Large intestine (tissue), 3 donors: ENCODE data around the gene ANXA3. TPM values are rescaled to one million over a fixed set of nuclear protein-coding genes. Genes with fewer than 3 reads are reported as not detected.

ENCODE experiments used
- DNase-seq, 2 donors: peaks; one replicate each; pipeline versions ENCODE4 v3.0.0 to v3.0.0-alpha.2; 2013
- H3K27ac ChIP-seq: one replicate; pipeline ENCODE4 v1.5.1; 2013; ENCODE audit warnings: low read length
- H3K27me3 ChIP-seq: 2 replicates; pipeline ENCODE4 v1.6.1; 2013; ENCODE audit warnings: low read length; ENCODE audit not compliant: control insufficient read depth, insufficient read depth
- H3K36me3 ChIP-seq: 2 replicates; pipeline ENCODE4 v1.6.1; 2013; ENCODE audit warnings: low read length; ENCODE audit not compliant: control insufficient read depth, insufficient read depth
- H3K4me1 ChIP-seq: one replicate; pipeline ENCODE4 v1.6.1; 2013; ENCODE audit warnings: low read length; ENCODE audit not compliant: control insufficient read depth, insufficient read depth
- H3K4me3 ChIP-seq: one replicate; pipeline ENCODE4 v1.5.1; 2013; ENCODE audit warnings: low read length
- H3K9me3 ChIP-seq: one replicate; pipeline ENCODE4 v1.6.1; 2013; ENCODE audit warnings: mild to moderate bottlenecking, low read depth, low read length, moderate library complexity; ENCODE audit not compliant: control insufficient read depth
- WGBS: methylation state at CpG from one replicate; pipeline ENCODE4 v1.1.5; 2013; ENCODE audit warnings: low lambda C conversion rate; ENCODE audit not compliant: insufficient coverage; 5-methylcytosine and 5-hydroxymethylcytosine counted together
- polyA plus RNA-seq: library from polyadenylated mRNA; unstranded; fragments of 120-200 nt; gene quantifications from one replicate; pipeline ENCODE4 v1.2.1, GENCODE V29; 2013

Gene ANXA3
- polyA plus RNA-seq, 1 donor: 81.3 TPM

DNA sequence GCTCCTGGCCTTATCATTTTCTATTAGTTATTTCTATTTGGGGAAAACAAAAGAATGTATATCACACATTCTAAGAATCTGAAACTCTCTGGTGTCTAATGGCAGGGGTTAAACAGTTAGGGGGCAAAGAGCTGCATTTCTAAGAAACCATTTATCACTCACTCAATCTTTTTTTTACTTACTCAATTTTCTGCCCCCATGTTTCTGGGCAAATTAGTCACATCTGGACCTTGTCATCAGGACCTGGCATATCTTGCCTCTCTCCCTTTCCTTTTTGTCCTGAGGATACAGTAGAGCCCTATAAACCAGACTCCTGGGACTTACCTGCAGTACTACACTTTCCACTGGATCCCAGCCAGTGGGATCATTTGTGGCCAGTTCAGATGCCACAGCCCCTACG lies 89.1 kb downstream of the ANXA3 start:
- Histone ChIP-seq H3K27ac (no peak overlapping the region), H3K9me3 (no peaks in the 10 kb centered on the region), H3K36me3 (no peaks in the 10 kb centered on the region), H3K4me3 (no peak overlapping the region), H3K27me3 (no peaks in the 10 kb centered on the region), H3K4me1 (peaks cover 18% of the 10 kb centered on the region)
- WGBS: no CpG with 5 or more reads among the region's 1 CpG
- no peak for DNase-seq

DNA sequence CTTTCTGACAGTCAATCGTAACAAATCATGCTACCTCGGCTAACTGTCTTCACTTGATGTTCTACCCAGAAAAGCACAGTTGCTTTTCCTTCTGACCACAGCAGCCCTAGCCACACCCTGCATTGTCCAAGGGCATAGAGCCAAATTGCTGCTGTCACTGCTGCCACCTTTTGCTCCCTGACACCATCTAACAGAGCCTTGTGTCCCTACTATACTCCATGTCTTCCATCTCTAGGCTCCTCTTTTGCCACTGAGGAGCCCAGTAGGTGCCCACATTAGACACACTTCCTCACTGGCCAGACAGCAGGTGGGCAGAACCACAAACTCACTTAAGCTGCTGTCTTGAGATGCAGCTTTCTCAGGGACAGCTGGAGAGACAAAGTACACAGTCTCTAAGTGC lies 91.4 kb downstream of the ANXA3 start:
- H3K27me3 ChIP-seq: no peaks in the 10 kb centered on the region
- H3K36me3 ChIP-seq: no peaks in the 10 kb centered on the region
- DNase-seq: no peak
- no peak overlapping the region for H3K27ac ChIP-seq
- no peak overlapping the region for H3K4me3 ChIP-seq
- H3K9me3 ChIP-seq: no peaks in the 10 kb centered on the region
- H3K4me1 ChIP-seq: peaks cover 27% of the 10 kb centered on the region
- WGBS: no CpG with 5 or more reads among the region's 2 CpGs

DNA sequence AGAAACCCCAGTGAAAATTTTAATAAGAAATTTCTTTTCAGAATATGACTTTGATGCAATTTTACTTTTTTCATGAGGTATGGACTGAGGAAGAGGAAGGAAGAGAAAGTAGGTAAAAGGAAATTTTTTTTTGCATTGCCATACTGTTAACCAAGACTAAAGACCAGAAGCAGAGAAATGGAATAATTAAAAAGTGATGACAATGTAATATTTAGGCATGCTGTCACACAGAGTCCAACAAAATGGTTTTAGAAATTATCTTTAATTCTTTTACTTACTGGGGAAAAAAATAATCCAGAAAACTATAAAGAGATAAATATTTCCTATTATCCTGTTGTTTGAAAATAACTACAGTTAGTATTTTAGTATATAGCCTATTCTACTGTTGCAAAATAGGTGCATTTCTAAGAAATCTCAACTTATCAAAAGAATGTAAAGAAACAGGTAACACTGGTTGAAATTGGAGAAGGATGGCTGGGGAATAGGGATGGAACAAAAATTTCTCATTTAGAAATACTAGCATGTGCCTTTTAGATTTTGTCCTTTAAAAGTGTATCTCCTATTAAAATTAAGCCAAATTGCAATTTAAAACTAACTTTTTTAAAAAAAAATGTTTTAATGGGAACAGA lies 92.6 kb downstream of the ANXA3 start:
- H3K27me3 ChIP-seq: no peaks in the 10 kb centered on the region
- no peak overlapping the region for H3K4me3 ChIP-seq
- H3K27ac ChIP-seq: no peak overlapping the region
- H3K9me3 ChIP-seq: no peaks in the 10 kb centered on the region
- no peak for DNase-seq
- H3K36me3 ChIP-seq: no peaks in the 10 kb centered on the region
- peaks cover 27% of the 10 kb centered on the region for H3K4me1 ChIP-seq

DNA sequence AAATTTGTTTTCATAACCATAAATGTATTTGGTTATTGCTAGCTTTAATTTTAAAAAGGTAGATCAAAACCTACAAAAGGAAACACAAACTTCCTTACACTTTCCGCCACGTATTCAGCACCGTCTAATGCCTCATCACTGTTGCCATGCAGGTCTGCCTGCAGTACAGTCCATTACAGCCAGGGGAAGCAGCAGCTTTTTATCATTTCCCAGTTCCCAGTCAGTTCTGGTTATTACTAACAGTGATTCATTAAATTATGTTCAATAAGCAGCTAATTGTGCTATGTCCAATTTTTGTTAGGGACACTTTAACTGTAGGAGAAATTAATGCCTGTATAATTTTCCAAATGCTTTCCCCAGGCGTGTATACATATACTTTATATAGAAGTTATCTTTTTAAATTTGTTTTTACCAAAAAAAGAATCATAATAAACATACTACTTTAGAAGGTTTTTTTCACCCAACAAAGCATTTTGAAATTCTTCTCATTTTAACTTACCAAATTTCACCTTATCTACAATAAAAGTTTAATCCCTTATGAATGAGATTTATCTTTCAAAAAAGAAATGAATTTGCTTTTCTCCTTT lies 93.3 kb downstream of the ANXA3 start:
- no peaks in the 10 kb centered on the region for H3K9me3 ChIP-seq
- peak overlapping the region; percentile 52 for H3K27ac ChIP-seq
- H3K4me1 ChIP-seq: peaks cover 27% of the 10 kb centered on the region
- no peaks in the 10 kb centered on the region for H3K36me3 ChIP-seq
- no peak overlapping the region for H3K4me3 ChIP-seq
- H3K27me3 ChIP-seq: no peaks in the 10 kb centered on the region
- DNase-seq: peak; percentile 73 to 77
- WGBS: 86% methylated on average over 1 of the region's 4 CpGs

DNA sequence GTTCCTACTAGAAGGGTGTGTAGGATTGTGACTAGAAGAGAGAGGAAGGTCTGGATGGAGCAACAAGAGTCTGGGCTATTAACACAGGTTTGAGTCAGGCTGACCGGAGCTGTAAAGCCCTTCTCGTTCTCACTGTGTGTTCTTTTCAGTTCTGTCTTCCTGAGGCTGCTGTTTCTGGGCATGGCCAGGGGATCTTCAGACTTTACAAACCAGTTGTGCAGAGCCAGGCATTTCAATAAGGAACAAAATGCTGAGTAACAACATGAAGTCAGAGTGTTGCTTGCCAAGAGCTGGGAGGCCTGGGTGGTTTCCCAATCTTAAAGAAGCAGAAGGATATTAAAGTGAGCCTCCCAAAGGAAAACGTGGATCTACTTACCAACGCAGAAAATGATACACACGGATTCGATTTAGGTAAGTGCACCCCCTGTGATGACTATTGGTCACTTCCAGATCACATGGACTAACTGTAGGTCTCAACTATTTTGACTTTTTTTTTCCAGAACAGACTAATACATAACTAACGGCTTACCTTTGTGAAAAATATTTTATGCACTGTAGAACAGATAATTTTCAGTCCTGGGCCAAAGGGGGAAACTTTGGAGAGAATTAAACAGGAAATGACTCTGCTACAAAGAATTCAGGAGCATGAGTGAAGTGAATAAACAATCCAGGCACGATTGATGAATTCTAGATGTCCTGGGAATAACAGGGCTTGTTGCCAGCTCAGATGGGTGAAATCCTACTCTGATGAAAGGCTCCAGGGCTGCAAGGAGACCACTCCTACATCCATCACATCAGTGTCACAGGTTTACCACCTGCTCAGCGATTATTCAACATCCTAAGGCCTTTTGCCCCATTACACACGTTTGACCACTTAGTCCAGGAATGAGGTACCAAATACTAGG lies 94.5 kb downstream of the ANXA3 start:
- Histone ChIP-seq H3K4me3 (no peak overlapping the region), H3K9me3 (no peaks in the 10 kb centered on the region), H3K4me1 (peaks cover 27% of the 10 kb centered on the region), H3K27ac (peak overlapping the region; percentile 52), H3K36me3 (no peaks in the 10 kb centered on the region), H3K27me3 (no peaks in the 10 kb centered on the region)
- peak; percentile 51 to 63 for DNase-seq
- WGBS: 40% methylated on average over 1 of the region's 10 CpGs

DNA sequence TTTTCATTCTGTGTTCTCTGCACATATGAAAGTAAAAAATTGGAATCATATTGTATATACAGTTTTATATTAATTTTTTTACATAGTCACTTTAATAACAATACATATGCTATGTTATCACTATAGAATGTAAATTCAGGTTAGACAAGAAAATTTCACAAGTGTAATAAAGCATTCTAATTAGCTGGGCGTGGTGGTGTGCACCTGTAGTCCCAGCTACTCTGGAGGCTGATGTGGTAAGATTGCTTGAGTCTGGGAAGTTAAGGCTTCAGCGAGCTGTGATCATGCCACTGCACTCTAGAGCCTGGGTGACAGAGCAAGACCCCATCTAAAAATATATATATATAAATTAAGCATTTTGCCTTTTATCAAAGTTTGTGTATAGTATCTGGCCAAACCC lies 95.7 kb downstream of the ANXA3 start:
- no peak for DNase-seq
- no peaks in the 10 kb centered on the region for H3K27me3 ChIP-seq
- WGBS: 70% methylated on average over 2 of the region's 2 CpGs
- H3K4me1 ChIP-seq: peaks cover 27% of the 10 kb centered on the region
- no peak overlapping the region for H3K4me3 ChIP-seq
- no peak overlapping the region for H3K27ac ChIP-seq
- no peaks in the 10 kb centered on the region for H3K9me3 ChIP-seq
- no peaks in the 10 kb centered on the region for H3K36me3 ChIP-seq

DNA sequence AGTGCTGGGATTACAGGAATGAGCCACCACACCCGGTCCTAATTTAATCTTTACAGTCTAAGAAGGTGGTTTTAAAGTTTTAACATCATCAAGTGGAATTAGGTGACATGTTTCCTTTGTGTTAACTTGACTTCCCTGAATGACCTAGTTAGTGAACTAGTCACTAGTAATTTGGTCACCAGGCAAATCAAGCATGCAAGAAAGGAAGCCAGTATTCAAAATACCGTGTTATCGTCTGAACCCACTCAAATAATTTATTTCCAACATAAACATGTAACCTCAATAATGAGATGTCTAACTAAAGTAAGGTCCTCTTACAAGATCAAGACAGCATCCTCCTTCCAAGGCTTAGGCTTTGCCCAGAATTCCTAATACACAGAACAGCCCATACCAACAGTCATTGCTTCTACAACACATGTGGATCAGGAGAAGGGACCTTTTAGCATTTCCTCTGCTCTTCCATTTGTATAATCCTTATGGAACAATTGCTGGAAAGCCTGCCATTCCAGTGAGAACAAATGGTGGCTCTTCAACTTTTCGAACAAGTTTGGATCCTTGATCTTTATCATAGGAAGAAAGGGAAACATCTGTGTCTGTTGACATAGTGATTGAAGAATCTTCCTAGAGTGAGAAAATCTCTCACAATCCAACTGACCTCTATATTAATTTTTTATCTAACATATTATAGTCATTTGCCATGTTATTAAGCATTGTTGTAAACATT lies 97.2 kb downstream of the ANXA3 start:
- no peak overlapping the region for H3K4me3 ChIP-seq
- peaks cover 18% of the 10 kb centered on the region for H3K4me1 ChIP-seq
- no peaks in the 10 kb centered on the region for H3K27me3 ChIP-seq
- DNase-seq: no peak
- no CpG with 5 or more reads among the region's 4 CpGs for WGBS
- no peak overlapping the region for H3K27ac ChIP-seq
- no peaks in the 10 kb centered on the region for H3K36me3 ChIP-seq
- H3K9me3 ChIP-seq: no peaks in the 10 kb centered on the region

DNA sequence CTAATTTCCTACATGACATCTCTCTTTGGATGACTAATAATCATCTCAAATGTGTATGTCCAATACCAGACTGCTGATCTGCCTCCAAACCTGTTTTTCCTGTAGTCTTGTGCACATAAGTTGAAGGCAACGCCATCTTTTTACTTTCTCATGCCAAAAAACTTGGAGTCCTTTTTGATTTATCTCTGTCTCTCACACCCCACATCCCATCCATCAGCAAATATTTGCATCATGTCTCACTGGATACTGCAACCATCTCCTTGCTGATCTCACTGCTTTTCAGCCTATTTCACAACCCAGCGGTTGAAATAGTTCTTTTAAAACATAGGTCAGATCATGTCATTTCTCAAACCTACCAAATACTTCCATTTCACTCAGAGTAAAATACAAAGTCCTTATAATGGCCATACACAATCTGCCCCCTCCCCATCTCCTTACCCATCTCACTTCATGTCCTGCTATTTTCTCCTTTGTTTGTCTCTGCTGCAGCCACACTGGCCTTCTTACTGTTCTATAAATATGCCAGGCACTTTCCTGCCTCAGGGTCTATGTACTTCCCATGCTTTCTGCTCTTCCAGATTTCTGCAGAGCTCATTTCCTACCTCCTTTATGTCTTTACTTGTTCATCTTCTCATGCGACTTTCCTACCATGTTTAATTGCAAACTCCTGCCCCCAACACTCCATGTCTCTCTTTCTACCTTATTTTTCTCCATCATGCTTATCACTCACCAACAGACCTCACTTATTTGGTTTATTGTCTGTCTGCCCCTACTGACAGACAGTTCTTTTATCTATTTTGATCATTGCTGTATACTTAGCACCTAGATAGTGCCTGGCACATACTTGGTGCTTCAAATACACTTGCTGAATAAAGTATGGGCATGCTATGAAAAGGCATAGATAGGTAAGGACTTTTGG lies 98.8 kb downstream of the ANXA3 start:
- peaks cover 12% of the 10 kb centered on the region for H3K4me1 ChIP-seq
- H3K4me3 ChIP-seq: no peak overlapping the region
- no peaks in the 10 kb centered on the region for H3K36me3 ChIP-seq
- no peaks in the 10 kb centered on the region for H3K27me3 ChIP-seq
- H3K9me3 ChIP-seq: no peaks in the 10 kb centered on the region
- WGBS: 80% methylated on average over 3 of the region's 3 CpGs
- DNase-seq: no peak
- H3K27ac ChIP-seq: peak overlapping the region; percentile 12

DNA sequence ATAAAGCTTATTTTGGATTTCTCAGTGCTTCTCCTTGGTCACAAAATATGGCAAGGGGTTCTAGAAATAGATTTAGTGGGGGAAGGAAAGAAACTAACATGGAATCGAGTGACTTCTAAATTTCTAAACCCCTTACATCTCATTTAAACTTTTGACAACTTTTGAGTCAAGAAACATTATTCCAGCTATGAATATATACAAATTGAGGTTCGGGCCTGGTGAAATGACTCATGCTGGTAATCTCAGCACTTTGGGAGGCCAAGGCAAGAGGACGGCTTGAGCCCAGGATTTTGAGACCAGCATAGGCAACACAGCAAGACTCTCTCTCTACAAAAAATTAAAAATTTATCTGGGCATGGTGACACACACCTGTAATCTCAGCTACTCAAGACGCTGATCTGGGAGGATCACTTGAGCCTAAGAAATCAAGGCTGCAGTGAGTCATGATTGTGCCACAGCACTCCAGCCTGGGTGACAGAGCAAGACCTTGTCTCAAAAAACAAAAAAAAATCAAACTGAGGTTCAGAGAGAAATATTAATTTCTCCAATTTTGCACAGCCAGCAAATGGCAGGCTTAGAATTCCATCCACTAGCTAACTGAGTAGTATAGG lies 99.8 kb downstream of the ANXA3 start:
- Histone ChIP-seq H3K36me3 (no peaks in the 10 kb centered on the region), H3K4me1 (peaks cover 3% of the 10 kb centered on the region), H3K9me3 (no peaks in the 10 kb centered on the region), H3K27me3 (no peaks in the 10 kb centered on the region), H3K27ac (no peak overlapping the region), H3K4me3 (no peak overlapping the region)
- no CpG with 5 or more reads among the region's 4 CpGs for WGBS
- DNase-seq: no peak
